HG02970 (cell line): ENCODE data around the gene EYA2.

Experiments
- ATAC-seq: cut with Tn5 transposase; IDR thresholded peaks from one replicate; pipeline ENCODE4 v1.9.1; 2021; ENCODE audit warnings: mild to moderate bottlenecking, moderate library complexity, moderate number of reproducible peaks; ENCODE audit not compliant: unreplicated experiment, low FRiP score

EYA2 gene

GRCh38 chr20:46998477-46999240 lies 104.0 kb downstream of the EYA2 start:
- ATAC-seq = no peak

- ATAC-seq = no peak
These were observed 105.3 kb downstream of the EYA2 start for GRCh38 chr20:46999801-47000465.

GRCh38 chr20:47003223-47003622 lies 108.6 kb downstream of the EYA2 start:
- no peak for ATAC-seq

GRCh38 chr20:47004179-47004578 lies 109.5 kb downstream of the EYA2 start:
- no peak for ATAC-seq

- no peak for ATAC-seq
These were observed 113.4 kb downstream of the EYA2 start for GRCh38 chr20:47007826-47008655.

- ATAC-seq = no peak
These were observed 114.3 kb downstream of the EYA2 start for GRCh38 chr20:47008842-47009518.

GRCh38 chr20:47009784-47010183 lies 115.1 kb downstream of the EYA2 start:
- ATAC-seq = no peak

- ATAC-seq = no peak
These were observed 117.3 kb downstream of the EYA2 start for GRCh38 chr20:47011984-47012383.

GRCh38 chr20:47013606-47014005 lies 119.0 kb downstream of the EYA2 start:
- ATAC-seq = no peak

- no peak for ATAC-seq
These were observed 121.5 kb downstream of the EYA2 start for GRCh38 chr20:47016068-47016664.

- ATAC-seq = no peak
These were observed 123.7 kb downstream of the EYA2 start for GRCh38 chr20:47018381-47018780.

GRCh38 chr20:47019121-47019824 lies 124.6 kb downstream of the EYA2 start:
- no peak for ATAC-seq

- no peak for ATAC-seq
These were observed 125.6 kb downstream of the EYA2 start for GRCh38 chr20:47020231-47020630.

- no peak for ATAC-seq
These were observed 127.2 kb downstream of the EYA2 start for GRCh38 chr20:47021850-47022249.

GRCh38 chr20:47024461-47024937 lies 129.9 kb downstream of the EYA2 start:
- no peak for ATAC-seq

GRCh38 chr20:47027042-47027441 lies 132.4 kb downstream of the EYA2 start:
- no peak for ATAC-seq

GRCh38 chr20:47027456-47027855 lies 132.8 kb downstream of the EYA2 start:
- no peak for ATAC-seq

GRCh38 chr20:47028487-47028886 lies 133.8 kb downstream of the EYA2 start:
- no peak for ATAC-seq

- no peak for ATAC-seq
These were observed 135.2 kb downstream of the EYA2 start for GRCh38 chr20:47029845-47030244.
